Liver (tissue), 9 donors: ENCODE results near the gene RNU6-9. TPM values are rescaled to one million over a fixed set of nuclear protein-coding genes. Genes with fewer than 3 reads are reported as not detected.

Experiments used
- DNase-seq: peaks from one replicate; pipeline ENCODE4 v3.0.0-alpha.2; 2017; ENCODE audit warnings: low spot score
- H3K27ac ChIP-seq, 2 donors: one replicate each; pipeline ENCODE4 v1.7.0; 2013; ENCODE audit warnings: inconsistent platforms in 2 of 2, low read length in 2 of 2, control low read depth in 1 of 2, low read depth in 1 of 2, mild to moderate bottlenecking in 1 of 2
- H3K27me3 ChIP-seq, 4 donors: one replicate each; pipeline versions ENCODE4 v1.6.1 to v1.7.0; 2013; ENCODE audit warnings: low read length in 3 of 4, inconsistent platforms in 1 of 4, mild to moderate bottlenecking in 1 of 4, moderate library complexity in 1 of 4; ENCODE audit not compliant: control insufficient read depth in 4 of 4, insufficient read depth in 4 of 4
- H3K36me3 ChIP-seq, 4 donors: one replicate each; pipeline versions ENCODE4 v1.6.1 to v1.7.0; 2013; ENCODE audit warnings: low read length in 3 of 4, mild to moderate bottlenecking in 3 of 4, low read depth in 1 of 4, moderate library complexity in 1 of 4; ENCODE audit not compliant: control insufficient read depth in 4 of 4, insufficient read depth in 3 of 4
- H3K4me1 ChIP-seq, 4 donors: one replicate each; pipeline versions ENCODE4 v1.6.1 to v1.7.0; 2013; ENCODE audit warnings: low read length in 3 of 4, mild to moderate bottlenecking in 3 of 4, moderate library complexity in 1 of 4; ENCODE audit not compliant: control insufficient read depth in 4 of 4, insufficient read depth in 4 of 4
- H3K4me3 ChIP-seq, 3 donors: one replicate each; pipeline versions ENCODE4 v1.6.1 to v1.7.0; 2013; ENCODE audit warnings: low read length in 3 of 3, control low read depth in 1 of 3, low read depth in 1 of 3, mild to moderate bottlenecking in 1 of 3
- H3K9ac ChIP-seq, 2 donors: one replicate each; pipeline ENCODE4 v1.7.0; 2013; ENCODE audit warnings: low read length in 2 of 2, mild to moderate bottlenecking in 2 of 2, moderate library complexity in 2 of 2, control low read depth in 1 of 2, low read depth in 1 of 2
- H3K9me3 ChIP-seq, 4 donors: one replicate each; pipeline versions ENCODE4 v1.6.1 to v1.7.0; 2013; ENCODE audit warnings: low read length in 3 of 4; ENCODE audit not compliant: control insufficient read depth in 4 of 4
- EGR1 ChIP-seq, 2 donors: IDR thresholded peaks; 2 replicates each; pipeline ENCODE4 v1.6.1; 2016 to 2018; ENCODE audit warnings: antibody characterized with exemption in 2 of 2, low read depth in 2 of 2
- FOXA1 ChIP-seq: IDR thresholded peaks from 2 replicates; pipeline ENCODE4 v1.6.1; 2016; ENCODE audit warnings: antibody characterized with exemption
- FOXA2 ChIP-seq: IDR thresholded peaks from 2 replicates; pipeline ENCODE4 v1.6.1; 2016; ENCODE audit warnings: antibody characterized with exemption
- GABPA ChIP-seq, 2 donors: IDR thresholded peaks in 1 of 2; conservative IDR thresholded peaks in 1 of 2; 2 replicates each; pipeline ENCODE4 v1.6.1; 2016; ENCODE audit warnings: antibody characterized with exemption in 2 of 2, mild to moderate bottlenecking in 1 of 2, moderate library complexity in 1 of 2
- HNF4A ChIP-seq, 2 donors: conservative IDR thresholded peaks; 2 replicates each; pipeline ENCODE4 v1.6.1; 2016; ENCODE audit warnings: antibody characterized with exemption in 2 of 2, mild to moderate bottlenecking in 2 of 2
- HNF4G ChIP-seq: IDR thresholded peaks from 2 replicates; pipeline ENCODE4 v1.6.1; 2016; ENCODE audit warnings: antibody characterized with exemption
- JUND ChIP-seq, 2 donors: IDR thresholded peaks; 2 replicates each; pipeline ENCODE4 v1.6.1; 2016; ENCODE audit warnings: antibody characterized with exemption in 2 of 2
- NR2F2 ChIP-seq: IDR thresholded peaks from 2 replicates; pipeline ENCODE4 v1.6.1; 2016; ENCODE audit warnings: antibody characterized with exemption
- RAD21 ChIP-seq, 2 donors: IDR thresholded peaks; 2 replicates each; pipeline ENCODE4 v1.6.1; 2016; ENCODE audit warnings: antibody characterized with exemption in 2 of 2, mild to moderate bottlenecking in 2 of 2
- RXRA ChIP-seq, 2 donors: IDR thresholded peaks; 2 replicates each; pipeline ENCODE4 v1.6.1; 2017 to 2018; ENCODE audit warnings: antibody characterized with exemption in 2 of 2, mild to moderate bottlenecking in 1 of 2
- SP1 ChIP-seq: IDR thresholded peaks from 2 replicates; pipeline ENCODE4 v1.6.1; 2018; ENCODE audit warnings: antibody characterized with exemption, mild to moderate bottlenecking
- TAF1 ChIP-seq: conservative IDR thresholded peaks from 2 replicates; pipeline ENCODE4 v1.6.1; 2016; ENCODE audit warnings: antibody characterized with exemption, mild to moderate bottlenecking
- YY1 ChIP-seq: IDR thresholded peaks from 2 replicates; pipeline ENCODE4 v1.6.1; 2016; ENCODE audit warnings: antibody characterized with exemption, mild to moderate bottlenecking
- WGBS: extraction: QIAGEN DNeasy Blood & Tissue Kit; methylation state at CpG from one replicate; pipeline ENCODE4 v1.1.7; 2013; 5-methylcytosine and 5-hydroxymethylcytosine counted together
- polyA plus RNA-seq, 2 donors: library from polyadenylated mRNA; stranded (reverse) in 1 of 2; unstranded in 1 of 2; fragments of 200-250 nt in 1 of 2; fragments of >200 nt in 1 of 2; fragmentation: Nextera tagmentation in 1 of 2; extraction: Ambion mirVana in 1 of 2; gene quantifications; one replicate each; pipeline versions ENCODE4 v1.2.1 to v1.2.3, GENCODE V29; 2013 to 2015
- total RNA-seq, 2 donors: library from RNA; depleted of rRNA; stranded (reverse); fragments of >200 nt; gene quantifications; one replicate each; pipeline ENCODE4 v1.2.3, GENCODE V29; 2014
- TF ChIP-seq, protein P1 (sequence below): IDR thresholded peaks from 2 replicates; pipeline ENCODE4 v1.6.1; 2016; ENCODE audit warnings: antibody characterized with exemption
- TF ChIP-seq, protein P2 (sequence below): IDR thresholded peaks from 2 replicates; pipeline ENCODE4 v1.6.1; 2016; ENCODE audit warnings: antibody characterized with exemption
- TF ChIP-seq, protein P3 (sequence below): fragments of 150-350 bp; IDR thresholded peaks from 2 replicates; pipeline ENCODE4 v1.5.1; 2017; ENCODE audit warnings: improper control_type of control experiment, low read depth, low read length; ENCODE audit not compliant: missing input control
- TF ChIP-seq, protein P4 (sequence below): IDR thresholded peaks from 2 replicates; pipeline ENCODE4 v1.6.1; 2016; ENCODE audit warnings: antibody characterized with exemption, mild to moderate bottlenecking
- donor health status: healthy.
- donor health status: healthy.
- donor health status: healthy.
- donor health status: healthy.
- donor health status: healthy.

The RNU6-9 gene
- total and polyA plus RNA-seq, 4 donors, result not detected

DNA sequence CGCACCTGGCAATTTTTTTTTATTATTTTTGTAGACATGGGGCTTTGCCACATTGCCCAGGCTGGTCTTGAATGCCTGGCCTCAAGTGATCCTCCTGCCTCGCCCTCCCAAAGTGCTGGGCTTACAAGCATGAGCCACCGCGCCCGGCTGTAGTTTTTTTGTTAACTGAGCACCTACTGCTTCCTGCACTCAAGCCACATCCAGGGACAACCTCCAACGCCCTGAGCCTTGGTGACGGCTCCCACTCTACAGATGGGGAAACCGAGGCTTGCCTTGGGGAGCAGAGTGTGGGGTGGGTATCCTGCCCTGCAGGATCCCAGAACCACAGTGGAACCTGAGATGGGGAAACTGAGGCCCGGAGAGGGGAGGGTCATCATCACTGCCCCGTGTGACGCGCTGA is 38.1 kb upstream of the RNU6-9 start:
- DNase-seq, result no peak
- Histone ChIP-seq H3K4me1 (peaks cover 5 to 12% (median 8%) of the 10 kb centered on the region in 4 donors), H3K9me3 (no peaks in the 10 kb centered on the region), H3K4me3 (no peak overlapping the region), H3K9ac (no peak overlapping the region), H3K27ac (no peak overlapping the region), H3K27me3 (no peaks in the 10 kb centered on the region), H3K36me3 (no peaks in the 10 kb centered on the region)
- WGBS, result 80% methylated on average over 12 of the region's 12 CpGs
- TF ChIP-seq TAF1 (no peak), YY1 (no peak), HNF4G (no peak), JUND (IDR thresholded peaks at IDR 0.05) (no peak), RAD21 (IDR thresholded peaks at IDR 0.05) (no peak), SP1 (no peak), HNF4A (conservative IDR thresholded peaks at IDR 0.05) (no peak), EGR1 (IDR thresholded peaks at IDR 0.05; ENCODE audit: low read depth in 2 of 2) (no peak), GABPA (IDR thresholded peaks at IDR 0.05 in 1 of 2, conservative IDR thresholded peaks at IDR 0.05 in 1 of 2) (no peak), FOXA2 (no peak), NR2F2 (no peak), RXRA (IDR thresholded peaks at IDR 0.05) (no peak), FOXA1 (no peak)
- TF ChIP-seq, protein P1, sequence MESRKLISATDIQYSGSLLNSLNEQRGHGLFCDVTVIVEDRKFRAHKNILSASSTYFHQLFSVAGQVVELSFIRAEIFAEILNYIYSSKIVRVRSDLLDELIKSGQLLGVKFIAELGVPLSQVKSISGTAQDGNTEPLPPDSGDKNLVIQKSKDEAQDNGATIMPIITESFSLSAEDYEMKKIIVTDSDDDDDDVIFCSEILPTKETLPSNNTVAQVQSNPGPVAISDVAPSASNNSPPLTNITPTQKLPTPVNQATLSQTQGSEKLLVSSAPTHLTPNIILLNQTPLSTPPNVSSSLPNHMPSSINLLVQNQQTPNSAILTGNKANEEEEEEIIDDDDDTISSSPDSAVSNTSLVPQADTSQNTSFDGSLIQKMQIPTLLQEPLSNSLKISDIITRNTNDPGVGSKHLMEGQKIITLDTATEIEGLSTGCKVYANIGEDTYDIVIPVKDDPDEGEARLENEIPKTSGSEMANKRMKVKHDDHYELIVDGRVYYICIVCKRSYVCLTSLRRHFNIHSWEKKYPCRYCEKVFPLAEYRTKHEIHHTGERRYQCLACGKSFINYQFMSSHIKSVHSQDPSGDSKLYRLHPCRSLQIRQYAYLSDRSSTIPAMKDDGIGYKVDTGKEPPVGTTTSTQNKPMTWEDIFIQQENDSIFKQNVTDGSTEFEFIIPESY, result no peak
- TF ChIP-seq, protein P2, sequence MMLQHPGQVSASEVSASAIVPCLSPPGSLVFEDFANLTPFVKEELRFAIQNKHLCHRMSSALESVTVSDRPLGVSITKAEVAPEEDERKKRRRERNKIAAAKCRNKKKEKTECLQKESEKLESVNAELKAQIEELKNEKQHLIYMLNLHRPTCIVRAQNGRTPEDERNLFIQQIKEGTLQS, result no peak
- TF ChIP-seq, protein P3, sequence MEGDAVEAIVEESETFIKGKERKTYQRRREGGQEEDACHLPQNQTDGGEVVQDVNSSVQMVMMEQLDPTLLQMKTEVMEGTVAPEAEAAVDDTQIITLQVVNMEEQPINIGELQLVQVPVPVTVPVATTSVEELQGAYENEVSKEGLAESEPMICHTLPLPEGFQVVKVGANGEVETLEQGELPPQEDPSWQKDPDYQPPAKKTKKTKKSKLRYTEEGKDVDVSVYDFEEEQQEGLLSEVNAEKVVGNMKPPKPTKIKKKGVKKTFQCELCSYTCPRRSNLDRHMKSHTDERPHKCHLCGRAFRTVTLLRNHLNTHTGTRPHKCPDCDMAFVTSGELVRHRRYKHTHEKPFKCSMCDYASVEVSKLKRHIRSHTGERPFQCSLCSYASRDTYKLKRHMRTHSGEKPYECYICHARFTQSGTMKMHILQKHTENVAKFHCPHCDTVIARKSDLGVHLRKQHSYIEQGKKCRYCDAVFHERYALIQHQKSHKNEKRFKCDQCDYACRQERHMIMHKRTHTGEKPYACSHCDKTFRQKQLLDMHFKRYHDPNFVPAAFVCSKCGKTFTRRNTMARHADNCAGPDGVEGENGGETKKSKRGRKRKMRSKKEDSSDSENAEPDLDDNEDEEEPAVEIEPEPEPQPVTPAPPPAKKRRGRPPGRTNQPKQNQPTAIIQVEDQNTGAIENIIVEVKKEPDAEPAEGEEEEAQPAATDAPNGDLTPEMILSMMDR, result no peak
- TF ChIP-seq, protein P4, sequence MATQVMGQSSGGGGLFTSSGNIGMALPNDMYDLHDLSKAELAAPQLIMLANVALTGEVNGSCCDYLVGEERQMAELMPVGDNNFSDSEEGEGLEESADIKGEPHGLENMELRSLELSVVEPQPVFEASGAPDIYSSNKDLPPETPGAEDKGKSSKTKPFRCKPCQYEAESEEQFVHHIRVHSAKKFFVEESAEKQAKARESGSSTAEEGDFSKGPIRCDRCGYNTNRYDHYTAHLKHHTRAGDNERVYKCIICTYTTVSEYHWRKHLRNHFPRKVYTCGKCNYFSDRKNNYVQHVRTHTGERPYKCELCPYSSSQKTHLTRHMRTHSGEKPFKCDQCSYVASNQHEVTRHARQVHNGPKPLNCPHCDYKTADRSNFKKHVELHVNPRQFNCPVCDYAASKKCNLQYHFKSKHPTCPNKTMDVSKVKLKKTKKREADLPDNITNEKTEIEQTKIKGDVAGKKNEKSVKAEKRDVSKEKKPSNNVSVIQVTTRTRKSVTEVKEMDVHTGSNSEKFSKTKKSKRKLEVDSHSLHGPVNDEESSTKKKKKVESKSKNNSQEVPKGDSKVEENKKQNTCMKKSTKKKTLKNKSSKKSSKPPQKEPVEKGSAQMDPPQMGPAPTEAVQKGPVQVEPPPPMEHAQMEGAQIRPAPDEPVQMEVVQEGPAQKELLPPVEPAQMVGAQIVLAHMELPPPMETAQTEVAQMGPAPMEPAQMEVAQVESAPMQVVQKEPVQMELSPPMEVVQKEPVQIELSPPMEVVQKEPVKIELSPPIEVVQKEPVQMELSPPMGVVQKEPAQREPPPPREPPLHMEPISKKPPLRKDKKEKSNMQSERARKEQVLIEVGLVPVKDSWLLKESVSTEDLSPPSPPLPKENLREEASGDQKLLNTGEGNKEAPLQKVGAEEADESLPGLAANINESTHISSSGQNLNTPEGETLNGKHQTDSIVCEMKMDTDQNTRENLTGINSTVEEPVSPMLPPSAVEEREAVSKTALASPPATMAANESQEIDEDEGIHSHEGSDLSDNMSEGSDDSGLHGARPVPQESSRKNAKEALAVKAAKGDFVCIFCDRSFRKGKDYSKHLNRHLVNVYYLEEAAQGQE, result no peak

DNA sequence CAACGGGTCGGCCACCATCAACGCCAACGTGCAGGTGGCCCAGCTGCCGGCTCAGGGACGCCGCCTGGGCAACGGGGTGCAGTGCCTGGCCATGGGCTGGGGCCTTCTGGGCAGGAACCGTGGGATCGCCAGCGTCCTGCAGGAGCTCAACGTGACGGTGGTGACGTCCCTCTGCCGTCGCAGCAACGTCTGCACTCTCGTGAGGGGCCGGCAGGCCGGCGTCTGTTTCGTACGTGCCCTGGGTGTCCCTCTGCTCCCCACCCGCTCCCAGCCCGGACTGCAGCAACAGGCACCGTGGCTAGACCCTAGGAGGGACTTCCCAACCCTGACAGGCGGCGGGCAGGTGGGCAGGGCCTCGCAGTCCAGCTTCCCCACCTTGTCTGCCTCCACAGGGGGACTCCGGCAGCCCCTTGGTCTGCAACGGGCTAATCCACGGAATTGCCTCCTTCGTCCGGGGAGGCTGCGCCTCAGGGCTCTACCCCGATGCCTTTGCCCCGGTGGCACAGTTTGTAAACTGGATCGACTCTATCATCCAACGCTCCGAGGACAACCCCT is 37.6 kb upstream of the RNU6-9 start:
- no peak for DNase-seq
- Histone ChIP-seq H3K36me3 (no peaks in the 10 kb centered on the region), H3K4me3 (no peak overlapping the region), H3K4me1 (peaks cover 5 to 11% (median 9%) of the 10 kb centered on the region in 4 donors), H3K9me3 (no peaks in the 10 kb centered on the region), H3K27ac (no peak overlapping the region), H3K27me3 (no peaks in the 10 kb centered on the region), H3K9ac (no peak overlapping the region)
- WGBS, result 75% methylated on average over 40 of the region's 40 CpGs
- TF ChIP-seq RAD21 (IDR thresholded peaks at IDR 0.05), result no peak
- TF ChIP-seq SP1, result no peak
- TF ChIP-seq, protein P3, result no peak
- no peak for TF ChIP-seq TAF1
- TF ChIP-seq JUND (IDR thresholded peaks at IDR 0.05), result no peak
- TF ChIP-seq, protein P1, result no peak
- no peak for TF ChIP-seq GABPA (IDR thresholded peaks at IDR 0.05 in 1 of 2, conservative IDR thresholded peaks at IDR 0.05 in 1 of 2)
- TF ChIP-seq FOXA2, result no peak
- TF ChIP-seq YY1, result no peak
- no peak for TF ChIP-seq FOXA1
- TF ChIP-seq, protein P2, result no peak
